GM12864 (cell line): ENCODE measurements around the gene SCG5.

Experiments
- DNase-seq: peaks from one replicate; pipeline ENCODE4 v3.0.0-alpha.2; 2011; ENCODE audit warnings: low read depth
- H3K4me3 ChIP-seq: 2 replicates; pipeline ENCODE4 v1.5.1; 2011; ENCODE audit warnings: mild to moderate bottlenecking, low read depth, low read length, control low read depth
- CTCF ChIP-seq: IDR thresholded peaks from 2 replicates; pipeline ENCODE4 v1.5.1; 2011; ENCODE audit warnings: low read depth, mild to moderate bottlenecking, moderate library complexity, low read length, control low read depth, inconsistent platforms; ENCODE audit errors: missing control alignments

SCG5 gene

GRCh38 chr15:32738666-32739065, 97.2 kb downstream of the SCG5 start:
- DNase-seq, result no peak
- TF ChIP-seq CTCF, result no peak
- no peak overlapping the region for H3K4me3 ChIP-seq

GRCh38 chr15:32739522-32740063, 98.1 kb downstream of the SCG5 start:
- no peak overlapping the region for H3K4me3 ChIP-seq
- no peak for TF ChIP-seq CTCF
- no peak for DNase-seq

- DNase-seq, result no peak
- no peak for TF ChIP-seq CTCF
- H3K4me3 ChIP-seq, result no peak overlapping the region
Observed at GRCh38 chr15:32743411-32744140, 102.1 kb downstream of the SCG5 start.

- no peak for DNase-seq
- H3K4me3 ChIP-seq, result no peak overlapping the region
- TF ChIP-seq CTCF, result no peak
Observed at GRCh38 chr15:32746116-32746857, 104.8 kb downstream of the SCG5 start.
